Heart right ventricle (tissue), 16 donors: ENCODE data around the gene LTO1. TPM values are rescaled to one million over a fixed set of nuclear protein-coding genes. Genes with fewer than 3 reads are reported as not detected.
A peak's percentile ranks its signal among the peaks of the same experiment; 100 is the strongest.

ENCODE experiments used
- ATAC-seq, 8 donors: fragments of 200-7000 bp; cut with Tn5 transposase; one replicate each; pipeline ENCODE4 v1.9.1; 2020; ENCODE audit warnings: mild to moderate bottlenecking in 8 of 8, moderate library complexity in 8 of 8, moderate number of reproducible peaks in 1 of 8
- DNase-seq, 2 donors: peaks; one replicate each; pipeline ENCODE4 v3.0.0-alpha.2; 2020
- H3K27ac ChIP-seq, 10 donors: fragments of 200-600 bp; sonication (generic) in 2 of 10; one replicate each; pipeline versions ENCODE4 v1.5.0 to v1.8.0; 2020 to 2022; ENCODE audit warnings: mild to moderate bottlenecking in 3 of 10
- H3K27me3 ChIP-seq, 7 donors: fragments of 200-600 bp; one replicate each; pipeline ENCODE4 v1.8.0; 2021 to 2022; ENCODE audit warnings: mild to moderate bottlenecking in 2 of 7
- H3K36me3 ChIP-seq, 9 donors: fragments of 200-600 bp; sonication (generic) in 1 of 9; one replicate each; pipeline versions ENCODE4 v1.5.0 to v1.8.0; 2020 to 2022; ENCODE audit warnings: mild to moderate bottlenecking in 2 of 9
- H3K4me1 ChIP-seq, 9 donors: fragments of 200-600 bp; sonication (generic) in 1 of 9; one replicate each; pipeline versions ENCODE4 v1.5.0 to v1.8.0; 2020 to 2022; ENCODE audit warnings: mild to moderate bottlenecking in 4 of 9
- H3K4me3 ChIP-seq, 10 donors: fragments of 200-600 bp; sonication (generic) in 2 of 10; one replicate each; pipeline versions ENCODE4 v1.5.0 to v1.8.0; 2020 to 2022; ENCODE audit warnings: mild to moderate bottlenecking in 7 of 10, moderate library complexity in 2 of 10
- H3K9me3 ChIP-seq, 11 donors: fragments of 200-600 bp in 10 of 11; sonication (generic) in 2 of 11; one replicate each; pipeline versions ENCODE4 v1.5.0 to v1.8.0; 2013 to 2022; ENCODE audit warnings: mild to moderate bottlenecking in 2 of 11, control low read depth in 1 of 11, moderate library complexity in 1 of 11
- CTCF ChIP-seq, 9 donors: fragments of 200-600 bp; sonication (generic) in 2 of 9; IDR thresholded peaks; one replicate each; pipeline versions ENCODE4 v1.5.0 to v1.8.0; 2021 to 2022; ENCODE audit warnings: antibody characterized with exemption in 9 of 9, mild to moderate bottlenecking in 5 of 9, moderate library complexity in 1 of 9
- WGBS, 2 donors: extraction: QIAGEN DNeasy Blood & Tissue Kit; methylation state at CpG; one replicate each; pipeline ENCODE4 v1.1.7; 2013; ENCODE audit warnings: inconsistent platforms in 1 of 2; 5-methylcytosine and 5-hydroxymethylcytosine counted together
- intact Hi-C, 10 donors: fragments of 100-400 bp; cut with DNase I; formaldehyde crosslinking; loops; one replicate each; pipeline versions ENCODE4 v1.11.1 to v1.14.2; 2022
- polyA plus RNA-seq, 2 donors: library from polyadenylated mRNA; stranded (reverse); fragments of 200-250 nt; gene quantifications; one replicate each; pipeline ENCODE4 v1.2.3, GENCODE V29; 2013
- total RNA-seq, 10 donors: library from RNA; stranded (reverse); fragmentation: NEBNext Ultra II Directional in 3 of 10; extraction: Animal tissue kit (Norgen Biotek cat#: 25700) in 3 of 10; gene quantifications; one replicate each; pipeline versions ENCODE4 v1.2.1 to v1.2.4, GENCODE V29; 2021 to 2023
- donor health status: Arrhythmogenic right ventricular cardiomyopathy.
- donor health status: ischemic (EF 13 %, LVEDD 7.1; RV severe dilation, severe dysfunction).
- donor health status: healthy with polysubstance abuse.
- donor health status: DM: no; HTN: yes; CAD: no.
- donor health status: DM: no; HTN: no; CAD: no.
- donor health status: ischemic (EF 25% LVEDD 6.9; RV normal size, moderate dysfunction).
- donor health status: ischemic (EF 25% LVEDD 5.7; RV mildly dilated, moderate dysfunction).
- donor health status: healthy.
- donor health status: DM: yes; HTN: yes; CAD: no.
- donor health status: Ischemic cardiomyopathy.
- donor health status: ischemic (EF 35%, LVEDD 5.7; RV mildly dilated, moderate dysfunction).
- donor health status: nonischemic (EF 11% LVEDD 7.7; RV severe dilation, severe dysfunction).
- donor health status: DM: yes; HTN: yes; CAD: no.
- donor health status: PGD.
- donor health status: ischemic (EF 29% LVEDD 5.4; RV normal size, mild dysfunction).
- donor health status: nonischemic (EF 23%, LVEDD 6.1; RV moderate dilation, normal function).

Gene LTO1
- total and polyA plus RNA-seq, 12 donors: 7.0 to 22.6 (median 8.2) TPM

GRCh38 chr11:69665669-69666068 is 9.5 kb downstream of the LTO1 start:
- ATAC-seq (no peak), DNase-seq (no peak)
- Histone ChIP-seq H3K27me3 (no peaks in the 10 kb centered on the region), H3K27ac (no peak overlapping the region), H3K9me3 (no peaks in the 10 kb centered on the region), H3K4me1 (peaks cover 2 to 22% (median 9%) of the 10 kb centered on the region in 9 donors), H3K36me3 (peaks cover 0 to 91% (median 23%) of the 10 kb centered on the region in 9 donors), H3K4me3 (no peak overlapping the region)
- intact Hi-C loops: loop anchor here in 1 of 10 donors (5.0 kb wide), 1 partner anchor 563 kb away; no protein-coding TSS in a partner anchor
- WGBS, 2 donors: 94 to 95% methylated on average over 11 of the region's 11 CpGs
- no peak for TF ChIP-seq CTCF (IDR thresholded peaks at IDR 0.05)

- DNase-seq (no peak), ATAC-seq (no peak)
- no peak overlapping the region for H3K27ac ChIP-seq
- intact Hi-C loops: loop anchor here in 1 of 10 donors (5.0 kb wide), 1 partner anchor 563 kb away; no protein-coding TSS in a partner anchor
- WGBS, 2 donors: 90 to 92% methylated on average over 8 of the region's 8 CpGs
- H3K4me3 ChIP-seq: no peak overlapping the region
- H3K4me1 ChIP-seq: peaks cover 0 to 15% (median 1%) of the 10 kb centered on the region in 9 donors
- no peaks in the 10 kb centered on the region for H3K27me3 ChIP-seq
- no peaks in the 10 kb centered on the region for H3K9me3 ChIP-seq
- TF ChIP-seq CTCF (IDR thresholded peaks at IDR 0.05): no peak
- peaks cover 0 to 90% (median 23%) of the 10 kb centered on the region in 9 donors for H3K36me3 ChIP-seq
Measured at GRCh38 chr11:69664901-69665300, 10.3 kb downstream of the LTO1 start.

- H3K36me3 ChIP-seq: peaks cover 0 to 84% (median 23%) of the 10 kb centered on the region in 9 donors
- H3K9me3 ChIP-seq: no peaks in the 10 kb centered on the region
- H3K4me1 ChIP-seq: peaks cover 0 to 9% (median 0%) of the 10 kb centered on the region in 9 donors
- no peak for TF ChIP-seq CTCF (IDR thresholded peaks at IDR 0.05)
- ATAC-seq (peak in 1 of 8 donors; percentile 8), DNase-seq (no peak)
- intact Hi-C loops: no loop called here
- H3K27ac ChIP-seq: no peak overlapping the region
- WGBS, 2 donors: 93 to 95% methylated on average over 17 of the region's 17 CpGs
- H3K4me3 ChIP-seq: no peak overlapping the region
- H3K27me3 ChIP-seq: no peaks in the 10 kb centered on the region
Measured at GRCh38 chr11:69664103-69664775, 10.9 kb downstream of the LTO1 start.

- no peak for DNase-seq
- WGBS, 2 donors: 94 to 95% methylated on average over 6 of the region's 6 CpGs
- intact Hi-C loops: no loop called here
- H3K27me3 ChIP-seq: no peaks in the 10 kb centered on the region
- no peak overlapping the region for H3K4me3 ChIP-seq
- H3K27ac ChIP-seq: no peak overlapping the region
- no peaks in the 10 kb centered on the region for H3K9me3 ChIP-seq
- ATAC-seq: no peak
- TF ChIP-seq CTCF (IDR thresholded peaks at IDR 0.05): no peak
- peaks cover 0 to 76% (median 23%) of the 10 kb centered on the region in 9 donors for H3K36me3 ChIP-seq
- H3K4me1 ChIP-seq: peaks cover 0 to 9% (median 0%) of the 10 kb centered on the region in 9 donors
Measured at GRCh38 chr11:69663326-69663725, 11.8 kb downstream of the LTO1 start.
